DMS153 (cell line): Measurements from ENCODE around the gene HMCN1.
A peak's percentile ranks its signal among the peaks of the same experiment; 100 is the strongest.

Experiments
- DNase-seq: peaks from one replicate; lab custom pipeline; 2025; lab: John Stamatoyannopoulos, UW

The HMCN1 gene

GRCh38 chr1:185912504-185912903, 178.3 kb downstream of the HMCN1 start:
- no peak for DNase-seq

GRCh38 chr1:185914089-185914488, 179.9 kb downstream of the HMCN1 start:
- DNase-seq: no peak

GRCh38 chr1:185916861-185917260, 182.7 kb downstream of the HMCN1 start:
- DNase-seq: no peak

GRCh38 chr1:185917646-185918045, 183.5 kb downstream of the HMCN1 start:
- no peak for DNase-seq

- no peak for DNase-seq
Measured at GRCh38 chr1:185920602-185921001, 186.4 kb downstream of the HMCN1 start.

GRCh38 chr1:185921636-185922035, 187.4 kb downstream of the HMCN1 start:
- no peak for DNase-seq

GRCh38 chr1:185926588-185926987, 192.4 kb downstream of the HMCN1 start:
- DNase-seq: peak; percentile 77

- DNase-seq: no peak
Measured at GRCh38 chr1:185929776-185930175, 195.6 kb downstream of the HMCN1 start.

- DNase-seq: no peak
Measured at GRCh38 chr1:185931438-185931837, 197.2 kb downstream of the HMCN1 start.

GRCh38 chr1:185933580-185933979, 199.4 kb downstream of the HMCN1 start:
- DNase-seq: no peak

GRCh38 chr1:185934476-185935189, 200.4 kb downstream of the HMCN1 start:
- DNase-seq: no peak

- DNase-seq: no peak
Measured at GRCh38 chr1:185935360-185935759, 201.2 kb downstream of the HMCN1 start.

- no peak for DNase-seq
Measured at GRCh38 chr1:185936641-185937040, 202.4 kb downstream of the HMCN1 start.

GRCh38 chr1:185938396-185938795, 204.2 kb downstream of the HMCN1 start:
- DNase-seq: no peak

GRCh38 chr1:185939142-185939541, 205.0 kb downstream of the HMCN1 start:
- no peak for DNase-seq

- no peak for DNase-seq
Measured at GRCh38 chr1:185942961-185943360, 208.8 kb downstream of the HMCN1 start.

GRCh38 chr1:185956881-185957280, 222.7 kb downstream of the HMCN1 start:
- DNase-seq: no peak

GRCh38 chr1:185957441-185958363, 223.5 kb downstream of the HMCN1 start:
- no peak for DNase-seq

- DNase-seq: no peak
Measured at GRCh38 chr1:185960422-185961321, 226.5 kb downstream of the HMCN1 start.

- DNase-seq: no peak
Measured at GRCh38 chr1:185961664-185962063, 227.5 kb downstream of the HMCN1 start.

GRCh38 chr1:185964946-185965345, 230.8 kb downstream of the HMCN1 start:
- no peak for DNase-seq

- DNase-seq: no peak
Measured at GRCh38 chr1:185965870-185966269, 231.7 kb downstream of the HMCN1 start.
